ENCODE measurements around the gene GPR160. TPM values are rescaled to one million over a fixed set of nuclear protein-coding genes. Genes with fewer than 3 reads are reported as not detected.

Gene GPR160
- total RNA-seq, 1 donor from 2014 or later, result 65.5 TPM

DNA sequence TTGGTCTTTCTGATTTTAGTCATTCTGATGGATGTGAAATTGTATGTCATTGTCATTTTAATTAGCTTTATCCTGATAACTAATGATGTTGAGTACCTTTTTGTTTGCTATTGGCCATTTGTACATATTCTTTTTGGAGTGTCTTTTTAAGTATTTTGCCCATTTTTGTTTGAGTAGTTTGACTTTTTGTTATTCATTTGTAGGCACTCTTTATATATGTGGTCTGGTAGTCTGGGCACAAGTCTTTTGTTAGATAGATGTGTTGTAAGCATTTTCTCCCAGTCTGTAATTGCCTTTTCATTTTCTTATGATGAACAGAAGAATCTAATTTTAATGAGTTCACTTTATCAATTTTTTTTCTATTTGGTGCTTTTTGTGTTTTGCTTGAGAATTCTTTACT lies 14.6 kb downstream of the GPR160 start:
- no peaks in the 10 kb centered on the region for H3K9me3 Mint-ChIP-seq
- TF ChIP-seq, protein P1, sequence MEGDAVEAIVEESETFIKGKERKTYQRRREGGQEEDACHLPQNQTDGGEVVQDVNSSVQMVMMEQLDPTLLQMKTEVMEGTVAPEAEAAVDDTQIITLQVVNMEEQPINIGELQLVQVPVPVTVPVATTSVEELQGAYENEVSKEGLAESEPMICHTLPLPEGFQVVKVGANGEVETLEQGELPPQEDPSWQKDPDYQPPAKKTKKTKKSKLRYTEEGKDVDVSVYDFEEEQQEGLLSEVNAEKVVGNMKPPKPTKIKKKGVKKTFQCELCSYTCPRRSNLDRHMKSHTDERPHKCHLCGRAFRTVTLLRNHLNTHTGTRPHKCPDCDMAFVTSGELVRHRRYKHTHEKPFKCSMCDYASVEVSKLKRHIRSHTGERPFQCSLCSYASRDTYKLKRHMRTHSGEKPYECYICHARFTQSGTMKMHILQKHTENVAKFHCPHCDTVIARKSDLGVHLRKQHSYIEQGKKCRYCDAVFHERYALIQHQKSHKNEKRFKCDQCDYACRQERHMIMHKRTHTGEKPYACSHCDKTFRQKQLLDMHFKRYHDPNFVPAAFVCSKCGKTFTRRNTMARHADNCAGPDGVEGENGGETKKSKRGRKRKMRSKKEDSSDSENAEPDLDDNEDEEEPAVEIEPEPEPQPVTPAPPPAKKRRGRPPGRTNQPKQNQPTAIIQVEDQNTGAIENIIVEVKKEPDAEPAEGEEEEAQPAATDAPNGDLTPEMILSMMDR (IDR thresholded peaks at IDR 0.05), result no peak
- intact Hi-C loops (cut with micrococcal nuclease), result loop anchor here (10.0 kb wide), 1 partner anchor 388 kb away; the partner anchor contains the start of gene MECOM
- no peak overlapping the region for H3K4me3 Mint-ChIP-seq
- peaks cover 19% of the 10 kb centered on the region for H3K36me3 Mint-ChIP-seq (ENCODE audit: low read depth)
- H3K27ac Mint-ChIP-seq, result no peak overlapping the region
- ATAC-seq (ENCODE audit: low read depth), result no peak
- no peak for DNase-seq
- CTCF ChIA-PET, result interaction anchor here (2.6 to 3.1 kb wide), 2 partner anchors 15 to 189 kb away, joined by 13 to 15 read pairs; partner anchors contain the start of gene GPR160
- POLR2A ChIA-PET, result interaction anchor here (0.6 to 8.2 kb wide), 4 partner anchors 8 to 132 kb away, joined by 4 to 121 read pairs (median 6); partner anchors contain the start of gene GPR160
- no peaks in the 10 kb centered on the region for H3K27me3 Mint-ChIP-seq
- H3K4me1 Mint-ChIP-seq, result peaks cover 45% of the 10 kb centered on the region

GRCh38 chr3:170054204-170054603 lies 16.4 kb downstream of the GPR160 start:
- intact Hi-C loops (cut with micrococcal nuclease), result loop anchor here (1.0 to 10.0 kb wide), 8 partner anchors 17 to 389 kb away; partner anchors contain the start of genes GPR160, LRRC34, LRRIQ4 and MECOM
- Mint-ChIP-seq H3K9me3 (no peaks in the 10 kb centered on the region), H3K36me3 (ENCODE audit: low read depth) (peaks cover 6% of the 10 kb centered on the region), H3K27me3 (no peaks in the 10 kb centered on the region), H3K27ac (peak overlapping the region; percentile 27), H3K4me3 (no peak overlapping the region), H3K4me1 (peaks cover 60% of the 10 kb centered on the region)
- TF ChIP-seq, protein P1 (IDR thresholded peaks at IDR 0.05), result no peak
- ChIA-PET POLR2A (interaction anchor here (0.7 to 8.2 kb wide), 14 partner anchors 10 to 289 kb away, joined by 3 to 121 read pairs (median 5); partner anchors contain the start of genes ACTRT3, GPR160, SEC62 and TERC), CTCF (interaction anchor here (0.6 to 3.1 kb wide), 14 partner anchors 9 to 291 kb away, joined by 3 to 15 read pairs (median 4); partner anchors contain the start of gene GPR160)
- ATAC-seq (ENCODE audit: low read depth), result no peak
- DNase-seq, result no peak

- peak; percentile 75 for ATAC-seq (ENCODE audit: low read depth)
- peaks cover 6% of the 10 kb centered on the region for H3K36me3 Mint-ChIP-seq (ENCODE audit: low read depth)
- H3K4me1 Mint-ChIP-seq, result peaks cover 57% of the 10 kb centered on the region
- intact Hi-C loops (cut with micrococcal nuclease), result loop anchor here (1.0 to 10.0 kb wide), 7 partner anchors 10 to 812 kb away; partner anchors contain the start of genes LRRC34, LRRIQ4, MECOM and MYNN
- H3K9me3 Mint-ChIP-seq, result no peaks in the 10 kb centered on the region
- ChIA-PET CTCF (interaction anchor here (1.3 to 3.1 kb wide), 3 partner anchors 10 to 192 kb away, joined by 4 to 15 read pairs (median 9); no protein-coding TSS in a partner anchor), POLR2A (interaction anchor here (0.8 to 8.2 kb wide), 11 partner anchors 11 to 291 kb away, joined by 3 to 121 read pairs (median 6); partner anchors contain the start of genes ACTRT3, GPR160 and SEC62)
- TF ChIP-seq, protein P1 (IDR thresholded peaks at IDR 0.05), result no peak
- H3K27ac Mint-ChIP-seq, result peak overlapping the region; percentile 87
- no peak for DNase-seq
- peak overlapping the region; percentile 77 for H3K4me3 Mint-ChIP-seq
- H3K27me3 Mint-ChIP-seq, result no peaks in the 10 kb centered on the region
These were observed 17.4 kb downstream of the GPR160 start for GRCh38 chr3:170055209-170055608.

DNA sequence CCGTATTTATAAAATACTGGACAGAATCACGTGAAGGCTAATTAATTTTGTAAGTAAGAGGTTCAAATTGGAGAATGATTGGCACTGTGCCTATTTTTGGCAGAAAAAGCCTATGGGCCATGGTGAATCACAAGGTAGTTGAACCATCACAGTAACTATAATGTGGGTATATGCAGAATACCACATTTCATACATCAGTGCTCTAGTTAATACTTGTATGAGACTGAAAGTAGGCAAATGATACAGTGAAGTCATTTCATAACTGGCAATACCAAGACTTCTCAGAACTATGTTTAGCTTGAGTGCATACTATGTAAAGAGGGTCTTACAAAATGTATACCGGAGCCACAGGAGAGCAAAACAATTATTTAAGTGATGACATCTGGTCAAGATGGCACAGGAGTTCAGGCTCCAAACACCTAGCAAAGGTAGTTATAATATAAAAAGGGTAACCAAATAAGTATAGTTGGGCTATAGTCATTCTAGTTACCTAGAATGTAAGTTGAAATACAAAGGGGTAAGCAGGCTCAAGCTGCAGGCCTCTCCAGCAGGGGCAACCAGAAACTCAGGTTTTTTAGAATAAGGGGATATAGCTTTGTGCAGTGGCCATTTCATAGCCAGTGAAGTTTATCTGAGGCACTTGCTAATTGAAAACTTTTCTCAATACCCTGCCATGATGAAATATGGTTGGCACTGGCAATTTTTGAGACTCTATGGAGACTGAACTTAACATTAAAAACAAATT lies 19.1 kb downstream of the GPR160 start:
- no peak for DNase-seq
- Mint-ChIP-seq H3K36me3 (ENCODE audit: low read depth) (peaks cover 7% of the 10 kb centered on the region), H3K4me3 (peak overlapping the region; percentile 77), H3K9me3 (no peaks in the 10 kb centered on the region), H3K27ac (peak overlapping the region; percentile 87), H3K27me3 (no peaks in the 10 kb centered on the region), H3K4me1 (peaks cover 51% of the 10 kb centered on the region)
- CTCF ChIA-PET, result interaction anchor here (0.8 to 2.4 kb wide), 4 partner anchors 10 to 91 kb away, joined by 4 to 6 read pairs (median 5); no protein-coding TSS in a partner anchor
- intact Hi-C loops (cut with micrococcal nuclease), result loop anchor here (2.0 to 10.0 kb wide), 4 partner anchors 124 to 810 kb away; partner anchors contain the start of genes MECOM, PHC3 and SKIL
- ATAC-seq (ENCODE audit: low read depth), result peak; percentile 68
- POLR2A ChIA-PET, result interaction anchor here (0.5 to 8.2 kb wide), 17 partner anchors 9 to 300 kb away, joined by 3 to 121 read pairs (median 7); partner anchors contain the start of genes ACTRT3, GPR160, LRRC34 and LRRIQ4
- TF ChIP-seq, protein P1 (IDR thresholded peaks at IDR 0.05), result no peak
